Measurements from ENCODE around the gene CENPP.

CENPP gene

DNA sequence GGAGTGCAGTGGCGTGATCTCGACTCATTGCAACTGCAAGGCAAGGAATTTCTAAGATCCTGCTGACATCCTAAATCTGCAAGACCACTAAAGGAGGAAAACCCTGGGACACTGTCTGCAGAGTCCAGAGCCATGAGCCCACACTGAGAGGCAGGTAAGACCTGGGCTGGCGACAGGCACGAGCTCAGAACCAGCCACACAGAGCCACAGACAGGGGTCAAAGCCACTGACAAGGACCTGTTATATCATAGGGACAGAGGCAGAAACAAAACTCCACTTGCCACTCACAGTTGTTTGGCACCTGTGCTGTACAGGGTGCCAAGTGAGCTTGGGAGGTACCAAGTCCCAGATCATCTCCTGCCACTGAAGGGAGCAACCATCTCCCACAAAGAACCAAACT, 310.0 kb downstream of the CENPP start:
- TF ChIP-seq CREB1 (IDR thresholded peaks at IDR 0.05; ENCODE audit: low read depth), result no peak
- no peak for TF ChIP-seq FOXM1 (IDR thresholded peaks at IDR 0.05; ENCODE audit: borderline replicate concordance, low read depth)
- TF ChIP-seq CEBPB (IDR thresholded peaks at IDR 0.05), result no peak
- no peak for TF ChIP-seq EP300 (IDR thresholded peaks at IDR 0.05; ENCODE audit: borderline replicate concordance)
- TF ChIP-seq, protein P1, sequence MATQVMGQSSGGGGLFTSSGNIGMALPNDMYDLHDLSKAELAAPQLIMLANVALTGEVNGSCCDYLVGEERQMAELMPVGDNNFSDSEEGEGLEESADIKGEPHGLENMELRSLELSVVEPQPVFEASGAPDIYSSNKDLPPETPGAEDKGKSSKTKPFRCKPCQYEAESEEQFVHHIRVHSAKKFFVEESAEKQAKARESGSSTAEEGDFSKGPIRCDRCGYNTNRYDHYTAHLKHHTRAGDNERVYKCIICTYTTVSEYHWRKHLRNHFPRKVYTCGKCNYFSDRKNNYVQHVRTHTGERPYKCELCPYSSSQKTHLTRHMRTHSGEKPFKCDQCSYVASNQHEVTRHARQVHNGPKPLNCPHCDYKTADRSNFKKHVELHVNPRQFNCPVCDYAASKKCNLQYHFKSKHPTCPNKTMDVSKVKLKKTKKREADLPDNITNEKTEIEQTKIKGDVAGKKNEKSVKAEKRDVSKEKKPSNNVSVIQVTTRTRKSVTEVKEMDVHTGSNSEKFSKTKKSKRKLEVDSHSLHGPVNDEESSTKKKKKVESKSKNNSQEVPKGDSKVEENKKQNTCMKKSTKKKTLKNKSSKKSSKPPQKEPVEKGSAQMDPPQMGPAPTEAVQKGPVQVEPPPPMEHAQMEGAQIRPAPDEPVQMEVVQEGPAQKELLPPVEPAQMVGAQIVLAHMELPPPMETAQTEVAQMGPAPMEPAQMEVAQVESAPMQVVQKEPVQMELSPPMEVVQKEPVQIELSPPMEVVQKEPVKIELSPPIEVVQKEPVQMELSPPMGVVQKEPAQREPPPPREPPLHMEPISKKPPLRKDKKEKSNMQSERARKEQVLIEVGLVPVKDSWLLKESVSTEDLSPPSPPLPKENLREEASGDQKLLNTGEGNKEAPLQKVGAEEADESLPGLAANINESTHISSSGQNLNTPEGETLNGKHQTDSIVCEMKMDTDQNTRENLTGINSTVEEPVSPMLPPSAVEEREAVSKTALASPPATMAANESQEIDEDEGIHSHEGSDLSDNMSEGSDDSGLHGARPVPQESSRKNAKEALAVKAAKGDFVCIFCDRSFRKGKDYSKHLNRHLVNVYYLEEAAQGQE (IDR thresholded peaks at IDR 0.05; ENCODE audit: low read depth), result no peak
- TF ChIP-seq EGR1 (IDR thresholded peaks at IDR 0.05), result no peak
- no peak for TF ChIP-seq TAF1 (IDR thresholded peaks at IDR 0.05; ENCODE audit: low read depth)
- no peak for TF ChIP-seq TCF12 (IDR thresholded peaks at IDR 0.05; ENCODE audit: low read depth)
- no peak for TF ChIP-seq ZBTB7A (IDR thresholded peaks at IDR 0.05; ENCODE audit: low read depth)
- no peak for TF ChIP-seq TEAD4 (IDR thresholded peaks at IDR 0.05)

DNA sequence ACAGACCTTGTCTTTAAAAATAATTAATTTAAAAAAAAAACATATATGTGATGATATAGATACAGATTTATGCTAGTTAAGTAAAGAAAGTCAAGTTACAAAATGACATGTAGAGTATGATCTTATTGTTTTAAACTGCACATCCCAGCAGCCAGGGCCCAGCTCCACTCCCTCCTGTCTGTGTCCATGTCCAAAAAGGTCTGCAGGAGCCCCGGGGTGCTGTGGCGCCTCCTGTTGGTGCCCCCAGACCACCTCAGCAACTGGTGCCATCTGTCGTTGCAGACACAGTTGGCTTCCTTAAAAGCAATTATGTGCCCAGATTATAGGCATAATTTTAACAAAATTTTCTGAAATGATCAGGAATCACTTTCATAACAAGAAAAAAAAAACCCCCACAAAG, 310.9 kb downstream of the CENPP start:
- TF ChIP-seq, protein P2, sequence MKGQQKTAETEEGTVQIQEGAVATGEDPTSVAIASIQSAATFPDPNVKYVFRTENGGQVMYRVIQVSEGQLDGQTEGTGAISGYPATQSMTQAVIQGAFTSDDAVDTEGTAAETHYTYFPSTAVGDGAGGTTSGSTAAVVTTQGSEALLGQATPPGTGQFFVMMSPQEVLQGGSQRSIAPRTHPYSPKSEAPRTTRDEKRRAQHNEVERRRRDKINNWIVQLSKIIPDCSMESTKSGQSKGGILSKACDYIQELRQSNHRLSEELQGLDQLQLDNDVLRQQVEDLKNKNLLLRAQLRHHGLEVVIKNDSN (IDR thresholded peaks at IDR 0.05), result no peak
- no peak for TF ChIP-seq FOXM1 (IDR thresholded peaks at IDR 0.05; ENCODE audit: borderline replicate concordance, low read depth)
- no peak for TF ChIP-seq RAD21 (IDR thresholded peaks at IDR 0.05; ENCODE audit: low read depth)
- no peak for TF ChIP-seq EGR1 (IDR thresholded peaks at IDR 0.05)
- TF ChIP-seq TCF12 (IDR thresholded peaks at IDR 0.05; ENCODE audit: low read depth), result no peak
- no peak for TF ChIP-seq TAF1 (IDR thresholded peaks at IDR 0.05; ENCODE audit: low read depth)
- no peak for TF ChIP-seq CREB1 (IDR thresholded peaks at IDR 0.05; ENCODE audit: low read depth)
- TF ChIP-seq TEAD4 (IDR thresholded peaks at IDR 0.05), result no peak
- TF ChIP-seq YY1 (IDR thresholded peaks at IDR 0.05; ENCODE audit: low read depth), result no peak
- TF ChIP-seq EP300 (IDR thresholded peaks at IDR 0.05; ENCODE audit: borderline replicate concordance), result no peak
- TF ChIP-seq NFIC (IDR thresholded peaks at IDR 0.05), result no peak
- TF ChIP-seq MAX (IDR thresholded peaks at IDR 0.05), result no peak
- TF ChIP-seq, protein P1 (IDR thresholded peaks at IDR 0.05; ENCODE audit: low read depth), result no peak
- no peak for TF ChIP-seq ZBTB7A (IDR thresholded peaks at IDR 0.05; ENCODE audit: low read depth)
- no peak for TF ChIP-seq CEBPB (IDR thresholded peaks at IDR 0.05)

DNA sequence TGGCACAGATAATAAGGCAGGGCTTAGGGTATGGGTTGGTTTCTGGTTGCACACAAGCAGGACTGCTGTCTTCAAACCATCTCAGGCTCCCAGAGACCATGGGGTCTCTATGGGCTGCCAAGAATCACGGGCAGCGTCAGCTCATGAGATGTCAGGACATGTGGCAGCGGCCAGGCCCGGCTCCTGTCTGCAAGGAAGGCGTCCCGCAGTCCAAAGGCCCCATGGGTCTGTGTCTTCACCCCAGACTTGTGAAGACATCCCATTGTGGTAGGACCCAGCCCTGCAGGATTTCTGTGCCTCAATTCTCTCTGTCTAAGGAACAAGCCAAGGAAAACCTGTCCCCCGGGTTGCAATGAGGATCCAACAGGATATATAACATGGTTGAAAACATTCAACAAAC, 311.6 kb downstream of the CENPP start:
- TF ChIP-seq YY1 (IDR thresholded peaks at IDR 0.05; ENCODE audit: low read depth), result no peak
- no peak for TF ChIP-seq TAF1 (IDR thresholded peaks at IDR 0.05; ENCODE audit: low read depth)
- TF ChIP-seq, protein P1 (IDR thresholded peaks at IDR 0.05; ENCODE audit: low read depth), result no peak
- no peak for TF ChIP-seq NFIC (IDR thresholded peaks at IDR 0.05)
- TF ChIP-seq EGR1 (IDR thresholded peaks at IDR 0.05), result no peak
- TF ChIP-seq, protein P2 (IDR thresholded peaks at IDR 0.05), result no peak
- no peak for TF ChIP-seq MAX (IDR thresholded peaks at IDR 0.05)

- TF ChIP-seq TEAD4 (IDR thresholded peaks at IDR 0.05), result no peak
Observed at GRCh38 chr9:92637886-92638620, 312.3 kb downstream of the CENPP start.

- TF ChIP-seq FOXM1 (IDR thresholded peaks at IDR 0.05; ENCODE audit: borderline replicate concordance, low read depth) (no peak), TEAD4 (IDR thresholded peaks at IDR 0.05) (no peak), ZBTB7A (IDR thresholded peaks at IDR 0.05; ENCODE audit: low read depth) (no peak), EP300 (IDR thresholded peaks at IDR 0.05; ENCODE audit: borderline replicate concordance) (no peak), EGR1 (IDR thresholded peaks at IDR 0.05) (no peak), YY1 (IDR thresholded peaks at IDR 0.05; ENCODE audit: low read depth) (no peak), MAX (IDR thresholded peaks at IDR 0.05) (no peak), CREB1 (IDR thresholded peaks at IDR 0.05; ENCODE audit: low read depth) (no peak), TCF12 (IDR thresholded peaks at IDR 0.05; ENCODE audit: low read depth) (no peak), RAD21 (IDR thresholded peaks at IDR 0.05; ENCODE audit: low read depth) (no peak), NFIC (IDR thresholded peaks at IDR 0.05) (no peak)
- TF ChIP-seq, protein P2 (IDR thresholded peaks at IDR 0.05), result no peak
- TF ChIP-seq, protein P1 (IDR thresholded peaks at IDR 0.05; ENCODE audit: low read depth), result no peak
Observed at GRCh38 chr9:92638621-92639101, 312.9 kb downstream of the CENPP start.

All from Ishikawa (cell line).